Measurements from ENCODE around the gene DACT3. TPM values are rescaled to one million over a fixed set of nuclear protein-coding genes. Genes with fewer than 3 reads are reported as not detected.

DACT3 gene
- total and polyA plus RNA-seq, 12 donors: 3.9 to 29.3 (median 12.2) TPM

DNA sequence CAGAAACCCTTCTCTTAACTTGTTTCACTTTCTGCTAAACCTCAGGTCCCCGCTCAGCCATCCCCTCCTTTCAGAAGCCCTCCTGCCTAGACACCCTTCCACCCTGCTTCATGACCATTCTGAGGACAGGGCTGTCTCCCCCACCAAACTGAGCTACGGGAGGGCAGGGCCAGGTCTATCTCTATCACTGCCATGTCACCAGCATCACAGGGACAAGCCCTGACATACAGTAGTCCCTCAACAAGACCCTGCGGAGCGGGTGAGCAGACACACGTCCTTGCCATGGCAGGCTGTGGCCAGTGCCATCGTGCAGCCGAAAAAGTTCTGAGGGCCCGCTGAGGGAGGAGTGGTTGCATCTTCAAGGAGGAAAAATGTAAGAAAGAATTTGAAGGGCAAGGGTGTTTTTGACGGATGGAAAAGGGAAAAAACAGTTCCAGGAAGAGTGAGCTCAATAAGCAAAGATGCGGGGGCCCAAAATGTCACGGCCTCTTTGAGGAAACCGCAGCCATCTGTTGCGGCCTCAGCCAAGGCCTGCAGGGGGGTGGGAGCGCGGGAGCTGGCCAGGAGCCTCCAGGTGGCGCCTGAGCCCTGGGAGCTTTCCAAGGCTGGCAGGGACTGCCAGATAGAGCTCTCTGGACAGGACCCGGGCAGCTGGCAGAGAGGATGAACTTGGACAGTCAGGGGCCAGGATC, 44.2 kb downstream of the DACT3 start:
- Histone ChIP-seq H3K4me3 (no peak overlapping the region), H3K4me1 (peaks cover 20 to 68% (median 52%) of the 10 kb centered on the region in 9 donors), H3K27ac (peak overlapping the region in 6 of 10 donors; percentile 11 to 53 (median 39)), H3K36me3 (no peaks in the 10 kb centered on the region), H3K9me3 (no peaks in the 10 kb centered on the region), H3K27me3 (no peaks in the 10 kb centered on the region)
- 31 to 33% methylated on average over 17 of the region's 17 CpGs for WGBS, 2 donors
- intact Hi-C loops (cut with DNase I): loop anchor here in 2 of 10 donors (1.0 to 5.0 kb wide), 2 partner anchors 45 to 46 kb away; partner anchors contain the start of gene DACT3 (in 2 of the 2)
- peak in 1 of 2 donors; percentile 71 for DNase-seq
- ATAC-seq: peak in 7 of 8 donors; percentile 32 to 64 (median 45)
- TF ChIP-seq CTCF (IDR thresholded peaks at IDR 0.05): peak in 7 of 9 donors; percentile 35 to 56 (median 45)

GRCh38 chr19:46615966-46616365, 45.0 kb downstream of the DACT3 start:
- DNase-seq: no peak
- intact Hi-C loops (cut with DNase I): loop anchor here in 4 of 10 donors (1.0 to 5.0 kb wide), 3 partner anchors 46 to 47 kb away; partner anchors contain the start of gene DACT3 (in 1 of the 4)
- H3K27ac ChIP-seq: no peak overlapping the region
- no peak overlapping the region for H3K4me3 ChIP-seq
- peaks cover 0 to 1% (median 0%) of the 10 kb centered on the region in 9 donors for H3K36me3 ChIP-seq
- H3K27me3 ChIP-seq: no peaks in the 10 kb centered on the region
- 87 to 90% methylated on average over 10 of the region's 10 CpGs for WGBS, 2 donors
- no peaks in the 10 kb centered on the region for H3K9me3 ChIP-seq
- peaks cover 18 to 68% (median 46%) of the 10 kb centered on the region in 9 donors for H3K4me1 ChIP-seq
- ATAC-seq: no peak
- no peak for TF ChIP-seq CTCF (IDR thresholded peaks at IDR 0.05)

DNA sequence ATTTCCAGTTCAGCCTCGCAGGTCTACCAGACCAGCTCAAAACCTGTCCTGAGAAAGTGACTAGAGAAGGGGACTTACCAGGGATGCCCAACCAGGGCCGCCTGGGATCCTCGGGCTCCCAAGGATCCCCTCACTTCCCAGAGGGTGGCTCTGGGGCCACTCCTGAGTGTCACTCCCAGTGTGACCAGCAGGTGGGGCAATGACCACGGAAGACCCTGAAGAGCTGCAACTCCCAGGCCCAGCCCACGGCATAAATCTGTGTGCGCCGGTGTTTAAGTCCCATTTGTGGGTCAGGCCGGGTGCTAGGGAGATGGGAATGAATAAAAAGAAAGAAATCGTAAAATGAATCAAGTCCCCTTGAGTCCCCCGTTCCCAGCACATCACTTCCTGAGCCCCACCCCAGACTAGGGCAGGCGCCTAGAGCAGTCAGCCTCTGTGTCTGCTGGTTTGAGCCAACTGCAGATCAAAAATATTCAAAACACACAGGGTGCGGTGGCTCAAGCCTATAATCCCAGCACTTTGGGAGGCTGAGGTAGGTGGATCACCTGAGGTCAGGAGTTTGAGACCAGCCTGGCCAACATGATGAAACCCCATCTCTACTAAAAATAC, 46.8 kb downstream of the DACT3 start:
- TF ChIP-seq CTCF (IDR thresholded peaks at IDR 0.05): peak; percentile 82 to 95 (median 92)
- Histone ChIP-seq H3K27me3 (no peaks in the 10 kb centered on the region), H3K36me3 (peaks cover 0 to 19% (median 9%) of the 10 kb centered on the region in 9 donors), H3K4me3 (no peak overlapping the region), H3K27ac (no peak overlapping the region), H3K4me1 (peaks cover 8 to 57% (median 31%) of the 10 kb centered on the region in 9 donors), H3K9me3 (no peaks in the 10 kb centered on the region)
- intact Hi-C loops (cut with DNase I): loop anchor here in 7 of 10 donors (1.0 to 5.0 kb wide), 4 partner anchors 47 to 49 kb away; partner anchors contain the start of gene DACT3 (in 2 of the 7)
- ATAC-seq (peak; percentile 68 to 83 (median 80)), DNase-seq (peak; percentile 86)
- WGBS, 2 donors: 10 to 13% methylated on average over 12 of the region's 12 CpGs

DNA sequence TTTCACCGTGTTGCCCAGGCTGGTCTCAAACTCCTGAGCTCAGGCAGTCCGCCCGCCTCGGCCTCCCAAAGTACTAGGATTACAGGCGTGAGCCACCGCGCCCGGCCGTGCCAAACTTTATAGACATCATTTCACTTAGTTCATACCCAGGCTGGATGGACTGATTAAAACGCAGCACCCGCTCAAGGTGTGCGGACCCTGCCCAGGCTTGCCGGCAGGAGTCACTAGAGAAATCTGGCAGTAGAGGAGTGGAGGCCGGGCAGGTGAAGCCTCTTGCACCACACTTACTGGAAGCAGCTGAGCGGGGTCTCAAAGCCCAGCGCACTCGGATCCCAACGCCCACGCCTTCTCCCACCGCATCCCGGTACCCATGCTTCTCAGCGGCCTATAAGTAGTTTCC, 47.5 kb downstream of the DACT3 start:
- DNase-seq (no peak), ATAC-seq (no peak)
- Histone ChIP-seq H3K9me3 (no peaks in the 10 kb centered on the region), H3K36me3 (peaks cover 0 to 25% (median 16%) of the 10 kb centered on the region in 9 donors), H3K4me1 (peaks cover 1 to 50% (median 24%) of the 10 kb centered on the region in 9 donors), H3K4me3 (no peak overlapping the region), H3K27ac (no peak overlapping the region), H3K27me3 (no peaks in the 10 kb centered on the region)
- no peak for TF ChIP-seq CTCF (IDR thresholded peaks at IDR 0.05)
- intact Hi-C loops (cut with DNase I): loop anchor here in 1 of 10 donors (5.0 kb wide), 1 partner anchor 49 kb away; the partner anchor contains the start of gene DACT3
- WGBS, 2 donors: 90 to 91% methylated on average over 22 of the region's 22 CpGs

Data from heart right ventricle (tissue), 16 donors.